Measurements from ENCODE around the gene RCAN3.
"Not testable (repeated sequence)": the region's sequence is repeated elsewhere in the genome, so short reads cannot be mapped to it uniquely, and the experiment has no call there.

DNA sequence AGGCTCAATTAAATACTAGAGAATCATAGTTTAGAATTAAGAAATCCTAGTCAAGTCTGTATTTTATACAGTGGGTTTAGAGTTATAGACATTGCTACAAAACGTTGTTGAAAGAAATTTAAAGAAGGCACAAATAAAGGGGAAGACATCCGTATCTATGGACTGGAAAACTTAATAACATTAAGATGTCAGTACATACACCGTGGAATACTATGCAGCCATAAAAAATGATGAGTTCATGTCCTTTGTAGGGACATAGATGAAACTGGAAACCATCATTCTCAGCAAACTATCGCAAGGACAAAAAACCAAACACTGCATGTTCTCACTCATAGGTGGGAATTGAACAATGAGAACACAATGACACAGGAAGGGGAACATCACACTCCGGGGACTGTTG, 17.6 kb downstream of the RCAN3 start:
- not testable (repeated sequence) for TF ChIP-seq ISL1 (CRISPR knock-in tag; IDR thresholded peaks at IDR 0.05); PATZ1 (CRISPR knock-in tag; IDR thresholded peaks at IDR 0.05; ENCODE audit: borderline replicate concordance); ZFP30 (CRISPR knock-in tag; IDR thresholded peaks at IDR 0.05)
